Activated naive CD8-positive, alpha-beta T cell treated with anti-CD3 and anti-CD28 coated beads, Interleukin-2, amount 10 ng/mL, durations not matched to agents 7 days and 5 days (primary cell): ENCODE data around the gene RAPGEF5. TPM values are rescaled to one million over a fixed set of nuclear protein-coding genes. Genes with fewer than 3 reads are reported as not detected.

Experiments used
- ATAC-seq: fragments of 150-1000 bp; cut with Tn5 transposase; one replicate; pipeline ENCODE4 v1.10.0; 2021; ENCODE audit warnings: low read depth, moderate library complexity
- POLR2A ChIA-PET: fragments of 350-600 bp; sonication (Branson Sonifier 250); formaldehyde crosslinking; loops from one replicate; lab custom pipeline; 2021; ENCODE audit warnings: antibody characterized with exemption; lab: Charles Lee
- DNase-seq: peaks from one replicate; pipeline ENCODE4 v3.0.0; 2021
- H3K27ac Mint-ChIP-seq: one replicate; pipeline ENCODE4 v1.8.0; 2022; ENCODE audit warnings: mild to moderate bottlenecking, mixed read lengths
- H3K27me3 Mint-ChIP-seq: one replicate; pipeline ENCODE4 v1.8.0; 2022; ENCODE audit warnings: mild to moderate bottlenecking, moderate library complexity, mixed read lengths
- H3K36me3 Mint-ChIP-seq: one replicate; pipeline ENCODE4 v1.8.0; 2021; ENCODE audit warnings: mild to moderate bottlenecking, mixed read lengths
- H3K4me1 Mint-ChIP-seq: one replicate; pipeline ENCODE4 v1.8.0; 2021; ENCODE audit warnings: mixed read lengths
- H3K4me3 Mint-ChIP-seq: one replicate; pipeline ENCODE4 v1.8.0; 2022; ENCODE audit warnings: mild to moderate bottlenecking, moderate library complexity, mixed read lengths
- H3K9me3 Mint-ChIP-seq: one replicate; pipeline ENCODE4 v1.8.0; 2021; ENCODE audit warnings: mixed read lengths
- total RNA-seq, 2 experiments: library from RNA; stranded (reverse); gene quantifications; one replicate each; pipeline ENCODE4 v1.2.3, GENCODE V29; 2021

The RAPGEF5 gene
- total RNA-seq, 2 experiments from 2014 or later, result 0.34 to 0.72 TPM

DNA sequence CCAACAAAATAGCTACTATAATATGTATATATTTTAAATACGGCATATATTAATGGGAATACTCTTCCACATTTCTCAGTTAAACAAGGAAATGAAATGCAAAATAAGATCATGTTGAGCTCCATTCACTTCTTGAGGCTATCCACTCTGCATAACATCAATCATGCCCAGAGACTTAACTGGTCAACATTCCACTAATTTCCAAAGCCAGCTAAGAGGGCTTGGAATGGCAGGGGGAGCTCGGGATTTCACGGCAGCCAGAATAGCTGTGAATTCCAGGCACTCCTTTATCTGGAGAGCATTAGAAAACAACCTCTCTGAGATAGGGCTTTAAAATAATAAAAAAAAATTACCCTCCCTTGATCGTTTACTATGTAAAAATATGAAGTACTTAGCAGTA lies 216.4 kb downstream of the RAPGEF5 start:
- ATAC-seq, result no peak
- Mint-ChIP-seq H3K9me3 (no peaks in the 10 kb centered on the region), H3K27me3 (peaks cover 12% of the 10 kb centered on the region), H3K4me1 (no peaks in the 10 kb centered on the region), H3K36me3 (no peaks in the 10 kb centered on the region), H3K27ac (no peak overlapping the region), H3K4me3 (no peak overlapping the region)
- no peak for DNase-seq
- POLR2A ChIA-PET, result no interaction called here

- no peaks in the 10 kb centered on the region for H3K36me3 Mint-ChIP-seq
Observed at GRCh38 chr7:22138886-22139285, 218.1 kb downstream of the RAPGEF5 start.

DNA sequence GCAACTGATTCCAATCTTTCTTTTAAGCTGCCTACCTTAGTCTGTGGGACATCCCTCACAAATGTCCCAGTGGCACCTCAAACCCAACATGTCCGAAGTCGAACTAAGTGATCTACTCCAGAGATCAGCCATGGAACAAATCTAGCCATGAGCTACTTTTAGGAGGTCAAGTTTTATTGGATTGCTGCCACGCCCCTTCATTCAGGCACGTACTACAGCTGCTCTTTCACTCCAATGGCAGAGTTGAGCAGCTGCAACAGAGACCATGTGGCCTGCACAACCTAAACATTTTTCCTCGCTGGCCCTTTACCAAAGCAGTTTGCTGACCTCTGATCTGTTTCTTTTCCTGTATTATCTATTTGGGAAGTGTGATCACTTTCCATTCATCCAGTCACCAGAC lies 218.8 kb downstream of the RAPGEF5 start:
- peaks cover 18% of the 10 kb centered on the region for H3K27me3 Mint-ChIP-seq
- H3K4me1 Mint-ChIP-seq, result no peaks in the 10 kb centered on the region
- no peaks in the 10 kb centered on the region for H3K9me3 Mint-ChIP-seq
- no peaks in the 10 kb centered on the region for H3K36me3 Mint-ChIP-seq
- ATAC-seq, result no peak
- no peak for DNase-seq
- H3K27ac Mint-ChIP-seq, result no peak overlapping the region
- POLR2A ChIA-PET, result no interaction called here
- no peak overlapping the region for H3K4me3 Mint-ChIP-seq

More at GRCh38 chr7:22138886-22139285, 218.1 kb downstream of the RAPGEF5 start:
- no peak for DNase-seq
- no peak for ATAC-seq
- Mint-ChIP-seq H3K27ac (no peak overlapping the region), H3K27me3 (peaks cover 14% of the 10 kb centered on the region), H3K4me3 (no peak overlapping the region), H3K4me1 (no peaks in the 10 kb centered on the region), H3K9me3 (no peaks in the 10 kb centered on the region)
- POLR2A ChIA-PET, result no interaction called here

DNA sequence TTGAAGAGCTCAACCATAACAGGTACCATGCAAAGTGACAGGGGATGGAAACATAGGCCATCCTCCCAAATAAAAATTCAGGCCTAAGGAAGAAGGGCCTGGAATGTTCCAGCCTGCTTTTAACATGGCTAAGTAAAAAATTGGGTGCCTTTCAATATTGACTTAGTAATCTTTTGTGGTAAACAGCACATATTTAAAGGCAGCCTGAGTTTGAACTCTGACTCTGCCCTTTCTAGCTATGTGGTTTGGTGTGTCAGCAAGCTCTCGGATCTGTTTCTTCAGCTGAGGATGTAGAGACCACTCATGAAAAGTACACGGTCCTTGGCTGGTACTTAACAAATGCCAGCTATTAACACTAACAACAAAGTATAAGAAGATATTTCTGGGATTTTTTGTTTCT lies 219.5 kb downstream of the RAPGEF5 start:
- Mint-ChIP-seq H3K27me3 (peaks cover 18% of the 10 kb centered on the region), H3K36me3 (no peaks in the 10 kb centered on the region), H3K4me1 (no peaks in the 10 kb centered on the region), H3K27ac (no peak overlapping the region), H3K4me3 (no peak overlapping the region), H3K9me3 (no peaks in the 10 kb centered on the region)
- ATAC-seq (no peak), DNase-seq (no peak)
- POLR2A ChIA-PET, result no interaction called here

- Mint-ChIP-seq H3K9me3 (no peaks in the 10 kb centered on the region), H3K4me1 (no peaks in the 10 kb centered on the region), H3K27ac (no peak overlapping the region), H3K4me3 (no peak overlapping the region), H3K36me3 (no peaks in the 10 kb centered on the region), H3K27me3 (peaks cover 18% of the 10 kb centered on the region)
- DNase-seq, result no peak
- ATAC-seq, result no peak
- POLR2A ChIA-PET, result no interaction called here
Observed at GRCh38 chr7:22137026-22137425, 219.9 kb downstream of the RAPGEF5 start.

DNA sequence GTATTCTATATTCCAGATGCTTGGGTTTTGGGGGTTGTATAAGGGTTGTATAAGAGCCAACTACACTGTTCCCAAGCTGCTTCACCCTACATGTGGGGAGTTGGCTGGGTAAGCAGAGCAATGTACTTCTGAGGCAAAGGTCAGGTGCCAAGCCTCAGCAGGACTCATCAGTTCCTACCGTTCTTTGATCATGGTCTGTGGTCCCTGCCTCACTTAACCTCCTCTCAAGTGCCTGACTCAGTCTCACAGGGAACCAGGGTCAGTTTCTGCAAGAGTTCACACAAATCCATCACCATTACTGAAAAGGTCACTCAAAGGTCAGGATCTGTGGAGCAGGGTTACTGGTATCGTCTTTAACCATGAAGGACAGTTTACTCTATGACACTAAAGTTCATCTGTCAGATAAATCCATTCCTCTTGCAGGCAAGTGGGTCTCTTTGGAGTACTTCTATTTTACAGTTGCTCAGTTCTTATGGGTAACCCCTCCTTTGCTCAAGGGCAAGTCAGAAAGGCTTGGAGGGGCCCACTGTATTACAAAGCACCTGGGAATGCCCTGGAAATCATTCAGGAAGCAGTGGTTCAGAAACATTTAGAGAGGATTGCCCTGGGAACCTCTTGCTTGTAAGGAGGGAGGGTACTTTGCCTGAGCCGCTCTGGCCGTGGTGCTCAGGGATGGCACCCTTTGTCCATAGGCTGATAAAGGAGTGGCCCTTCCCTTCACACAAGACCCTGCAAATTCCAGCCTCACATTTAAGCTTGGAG lies 227.0 kb downstream of the RAPGEF5 start:
- ATAC-seq (no peak), DNase-seq (no peak)
- H3K9me3 Mint-ChIP-seq, result no peaks in the 10 kb centered on the region
- POLR2A ChIA-PET, result no interaction called here
- no peaks in the 10 kb centered on the region for H3K36me3 Mint-ChIP-seq
- peaks cover 13% of the 10 kb centered on the region for H3K27me3 Mint-ChIP-seq
- H3K4me1 Mint-ChIP-seq, result no peaks in the 10 kb centered on the region
- no peak overlapping the region for H3K27ac Mint-ChIP-seq
- H3K4me3 Mint-ChIP-seq, result no peak overlapping the region

GRCh38 chr7:22129166-22129565 lies 227.8 kb downstream of the RAPGEF5 start:
- Mint-ChIP-seq H3K36me3 (no peaks in the 10 kb centered on the region), H3K9me3 (no peaks in the 10 kb centered on the region), H3K27ac (no peak overlapping the region), H3K4me1 (no peaks in the 10 kb centered on the region), H3K4me3 (no peak overlapping the region), H3K27me3 (peaks cover 12% of the 10 kb centered on the region)
- DNase-seq, result no peak
- ATAC-seq, result no peak
- POLR2A ChIA-PET, result no interaction called here

- no peak overlapping the region for H3K4me3 Mint-ChIP-seq
- no peak for ATAC-seq
- H3K27ac Mint-ChIP-seq, result no peak overlapping the region
- POLR2A ChIA-PET, result no interaction called here
- DNase-seq, result no peak
- H3K9me3 Mint-ChIP-seq, result no peaks in the 10 kb centered on the region
- H3K36me3 Mint-ChIP-seq, result no peaks in the 10 kb centered on the region
- H3K27me3 Mint-ChIP-seq, result peaks cover 8% of the 10 kb centered on the region
- H3K4me1 Mint-ChIP-seq, result no peaks in the 10 kb centered on the region
Observed at GRCh38 chr7:22128528-22128920, 228.4 kb downstream of the RAPGEF5 start.

DNA sequence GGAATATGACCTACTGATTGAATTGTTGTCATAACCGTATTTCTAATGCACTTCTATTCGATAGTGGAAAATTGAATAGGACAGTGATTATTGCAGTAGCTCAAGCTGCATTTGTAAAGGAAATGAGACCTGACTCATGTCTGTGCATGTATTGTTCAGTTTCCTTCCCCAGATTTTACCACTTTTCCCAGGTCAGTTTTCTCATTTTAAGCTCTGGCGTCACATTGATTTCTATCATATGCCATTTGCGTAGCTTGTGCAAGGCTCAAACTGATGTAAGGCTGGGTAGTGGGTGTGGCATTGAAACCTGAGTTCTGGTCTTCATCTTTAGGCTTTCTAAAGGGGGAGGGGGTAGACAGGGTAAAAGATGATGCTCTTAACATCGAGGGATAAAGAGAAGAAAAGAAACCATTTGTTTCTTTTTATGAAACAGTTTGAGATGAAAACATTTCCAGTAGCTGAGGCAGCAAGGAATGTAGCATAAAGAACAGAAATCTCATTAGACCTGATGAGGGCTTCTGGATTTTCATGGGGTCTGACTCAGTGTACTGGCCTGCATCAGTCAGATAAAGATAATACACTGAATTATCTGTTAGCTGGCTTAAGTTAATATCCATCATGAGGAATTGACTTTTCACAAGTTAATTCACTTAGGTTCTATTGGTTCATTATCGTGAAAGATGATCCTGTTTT lies 229.0 kb downstream of the RAPGEF5 start:
- no peak overlapping the region for H3K4me3 Mint-ChIP-seq
- peaks cover 13% of the 10 kb centered on the region for H3K27me3 Mint-ChIP-seq
- H3K27ac Mint-ChIP-seq, result no peak overlapping the region
- no peak for DNase-seq
- no peaks in the 10 kb centered on the region for H3K9me3 Mint-ChIP-seq
- H3K4me1 Mint-ChIP-seq, result peaks cover 2% of the 10 kb centered on the region
- ATAC-seq, result no peak
- H3K36me3 Mint-ChIP-seq, result no peaks in the 10 kb centered on the region
- POLR2A ChIA-PET, result no interaction called here

- Mint-ChIP-seq H3K36me3 (no peaks in the 10 kb centered on the region), H3K27ac (no peak overlapping the region), H3K27me3 (peaks cover 9% of the 10 kb centered on the region), H3K4me1 (peaks cover 12% of the 10 kb centered on the region), H3K9me3 (no peaks in the 10 kb centered on the region), H3K4me3 (no peak overlapping the region)
- ATAC-seq, result no peak
- POLR2A ChIA-PET, result no interaction called here
- DNase-seq, result no peak
Observed at GRCh38 chr7:22125436-22125835, 231.5 kb downstream of the RAPGEF5 start.

DNA sequence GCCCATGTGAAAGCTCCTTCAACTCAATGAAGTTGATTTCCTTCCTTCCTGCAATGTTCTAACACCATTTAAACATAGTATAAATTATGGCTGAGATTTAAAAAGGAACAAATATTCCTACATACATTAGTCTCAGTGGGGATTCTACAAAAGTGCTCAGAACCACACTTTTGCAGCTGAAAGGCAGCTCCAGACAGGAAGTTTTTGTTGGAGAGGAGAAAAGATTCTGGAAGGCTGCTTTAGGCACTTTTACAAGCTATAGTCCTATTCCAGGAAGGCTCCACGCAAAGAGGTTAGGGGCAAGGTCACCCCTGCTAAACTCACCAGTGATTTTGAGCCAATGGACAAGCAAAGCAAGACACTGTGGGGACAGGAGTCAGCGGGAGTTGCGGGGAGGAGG lies 232.0 kb downstream of the RAPGEF5 start:
- H3K4me3 Mint-ChIP-seq, result no peak overlapping the region
- H3K27ac Mint-ChIP-seq, result no peak overlapping the region
- peaks cover 12% of the 10 kb centered on the region for H3K4me1 Mint-ChIP-seq
- H3K36me3 Mint-ChIP-seq, result no peaks in the 10 kb centered on the region
- DNase-seq, result no peak
- peaks cover 9% of the 10 kb centered on the region for H3K27me3 Mint-ChIP-seq
- POLR2A ChIA-PET, result no interaction called here
- H3K9me3 Mint-ChIP-seq, result no peaks in the 10 kb centered on the region
- no peak for ATAC-seq

DNA sequence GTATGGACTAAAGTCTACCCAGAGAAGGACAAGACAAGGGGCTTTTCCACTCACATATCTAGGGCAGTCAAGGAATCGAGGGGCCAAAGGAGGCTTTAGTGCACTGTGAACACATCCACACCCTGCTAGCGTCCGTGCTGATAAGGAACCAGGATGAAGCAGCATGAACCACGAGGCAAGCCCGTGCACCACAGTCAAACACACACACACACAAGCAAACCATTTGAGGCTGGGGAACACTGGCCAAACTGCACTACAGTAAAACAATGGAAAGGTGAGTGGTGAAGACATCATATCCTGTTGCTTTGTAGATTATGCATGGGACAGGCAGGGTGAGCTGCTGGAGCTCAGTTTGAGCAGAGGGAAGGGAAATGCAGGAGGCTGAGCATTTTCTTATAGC lies 233.8 kb downstream of the RAPGEF5 start:
- peaks cover 12% of the 10 kb centered on the region for H3K4me1 Mint-ChIP-seq
- DNase-seq, result no peak
- H3K4me3 Mint-ChIP-seq, result no peak overlapping the region
- H3K9me3 Mint-ChIP-seq, result no peaks in the 10 kb centered on the region
- ATAC-seq, result no peak
- POLR2A ChIA-PET, result no interaction called here
- H3K27me3 Mint-ChIP-seq, result peaks cover 5% of the 10 kb centered on the region
- H3K27ac Mint-ChIP-seq, result no peak overlapping the region
- no peaks in the 10 kb centered on the region for H3K36me3 Mint-ChIP-seq

DNA sequence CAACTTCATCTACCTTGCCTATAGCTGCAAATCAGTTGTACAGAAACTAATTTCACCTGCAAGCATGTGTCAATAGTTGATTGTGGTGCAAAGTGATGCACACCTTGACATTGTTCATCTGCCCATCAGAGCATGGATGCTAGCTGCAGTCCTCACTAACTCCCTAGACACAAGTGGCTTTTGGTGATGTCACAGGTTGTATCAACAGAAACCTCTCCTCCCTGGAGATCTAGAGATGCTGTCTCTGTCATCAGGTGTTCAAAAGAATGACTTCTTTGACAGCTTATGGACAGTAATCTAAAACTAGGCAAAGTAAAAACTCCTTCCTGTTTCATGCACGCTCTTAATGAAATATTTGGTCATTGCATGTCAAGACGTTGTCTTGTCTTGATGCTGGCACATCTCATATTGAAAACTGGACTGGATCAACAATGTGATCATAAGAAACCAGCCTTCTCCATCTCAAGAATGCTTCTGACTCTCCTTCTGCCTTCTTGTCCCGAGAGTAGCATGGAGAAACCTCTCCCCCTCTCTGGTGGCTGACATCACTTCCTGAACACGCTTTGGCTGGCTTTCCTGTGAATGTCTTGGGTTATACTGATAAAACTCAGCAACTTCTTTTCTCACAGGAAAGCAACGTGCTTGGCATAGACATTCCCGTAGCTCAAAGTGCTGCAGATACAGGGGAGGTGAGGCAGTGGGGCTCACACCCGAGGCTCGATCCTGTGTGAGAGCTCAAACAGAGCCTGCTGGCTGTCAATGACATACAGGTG lies 235.1 kb downstream of the RAPGEF5 start:
- H3K27ac Mint-ChIP-seq, result no peak overlapping the region

More for the DNA sequence above, 235.1 kb downstream of the RAPGEF5 start:
- peaks cover 15% of the 10 kb centered on the region for H3K4me1 Mint-ChIP-seq
- ATAC-seq (no peak), DNase-seq (no peak)
- H3K4me3 Mint-ChIP-seq, result peak overlapping the region; percentile 14
- H3K27me3 Mint-ChIP-seq, result peaks cover 5% of the 10 kb centered on the region
- no peaks in the 10 kb centered on the region for H3K9me3 Mint-ChIP-seq
- H3K36me3 Mint-ChIP-seq, result no peaks in the 10 kb centered on the region
- POLR2A ChIA-PET, result no interaction called here
